ENCODE measurements around the gene SYNGR2.

Gene SYNGR2

DNA sequence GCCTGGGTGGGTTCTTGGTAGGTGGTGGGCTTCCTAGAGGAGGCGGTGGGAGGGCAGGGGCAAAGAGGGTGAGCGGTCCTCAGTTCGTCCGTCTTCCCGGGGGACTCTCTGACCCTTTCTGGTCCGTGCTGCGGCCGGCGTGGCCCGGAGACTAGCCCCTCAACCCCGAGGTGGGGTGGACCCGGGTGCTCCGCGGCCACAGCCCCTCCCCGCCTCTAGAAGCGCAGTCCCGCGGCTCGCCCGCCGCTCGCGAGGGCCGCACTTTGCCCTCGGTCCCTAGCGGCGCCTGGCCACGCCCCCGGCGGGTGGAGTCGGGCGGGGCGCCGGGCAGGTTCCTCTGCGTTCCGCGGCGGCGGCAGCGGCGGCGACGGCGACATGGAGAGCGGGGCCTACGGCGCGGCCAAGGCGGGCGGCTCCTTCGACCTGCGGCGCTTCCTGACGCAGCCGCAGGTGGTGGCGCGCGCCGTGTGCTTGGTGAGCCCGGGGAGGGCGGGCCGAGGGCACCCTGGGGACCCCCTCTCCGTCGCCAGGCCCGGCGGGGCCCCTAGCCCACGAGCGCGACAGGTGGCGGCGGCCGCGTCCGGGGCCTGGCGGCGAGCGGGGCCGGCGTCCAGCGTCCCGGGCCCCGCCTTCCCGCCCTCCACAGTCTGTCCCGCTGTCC lies at the start of gene SYNGR2:
Gene SYNGR2, plus strand, starts transcription at position 340 of the 661 bp plus-strand sequence. Its CDS starts 36 bp downstream, at position 376.
- FAIRE-seq: peak; percentile 92
- peak; percentile 79 for DNase-seq (ENCODE audit: extremely low spot score, insufficient read length, low read depth)

DNA sequence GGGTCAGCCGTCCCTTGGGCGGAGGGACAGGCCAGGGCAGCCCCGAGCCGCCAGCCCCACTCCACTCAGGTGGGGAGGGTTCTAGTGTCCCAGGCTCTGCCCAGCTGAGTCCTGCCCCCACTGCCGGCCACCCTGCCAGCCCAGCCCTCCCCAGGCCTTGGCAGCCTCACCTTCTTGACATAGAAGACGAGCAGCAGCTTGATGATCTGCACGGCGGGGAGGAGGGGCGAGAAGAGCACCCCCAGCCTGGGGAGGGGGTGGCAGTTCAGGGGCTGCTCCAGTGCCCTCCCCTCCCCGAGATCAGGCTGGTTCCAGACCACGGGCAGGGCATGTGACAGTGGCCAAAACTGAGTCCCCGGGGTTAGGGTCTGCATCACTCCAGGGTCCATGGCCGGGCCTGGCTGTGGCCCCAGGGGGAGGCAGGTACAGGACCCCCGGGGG lies 49.6 kb upstream of the SYNGR2 start:
- FAIRE-seq: no peak
- DNase-seq (ENCODE audit: extremely low spot score, insufficient read length, low read depth): no peak

- DNase-seq (ENCODE audit: extremely low spot score, insufficient read length, low read depth): no peak
- no peak for FAIRE-seq
Observed at GRCh38 chr17:78120537-78120936, 47.8 kb upstream of the SYNGR2 start.

GRCh38 chr17:78120971-78121800 lies 47.2 kb upstream of the SYNGR2 start:
- DNase-seq (ENCODE audit: extremely low spot score, insufficient read length, low read depth): no peak
- FAIRE-seq: peak; percentile 72

DNA sequence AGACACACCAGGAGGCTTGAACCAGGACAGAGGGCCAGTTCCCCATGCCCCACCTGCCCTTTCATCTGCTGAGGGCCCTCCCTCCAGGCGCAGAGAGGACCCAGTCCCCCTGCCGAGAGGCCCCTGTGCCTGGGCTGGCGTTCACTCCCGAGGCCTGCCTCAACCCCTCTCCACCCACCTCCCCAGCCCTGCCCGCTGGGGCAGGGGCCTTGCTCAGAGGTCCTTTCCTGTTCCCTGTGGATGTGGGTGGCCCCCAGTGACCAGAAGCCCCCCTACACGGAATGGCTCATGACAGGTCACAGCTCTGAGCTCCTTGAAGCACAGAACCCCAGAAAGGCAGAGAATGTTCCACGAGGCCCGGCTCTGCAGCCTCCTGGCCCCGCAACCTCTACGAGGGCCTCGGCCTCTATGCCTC lies 46.6 kb upstream of the SYNGR2 start:
- DNase-seq (ENCODE audit: extremely low spot score, insufficient read length, low read depth) (no peak), FAIRE-seq (no peak)

GRCh38 chr17:78122216-78122930 lies 46.0 kb upstream of the SYNGR2 start:
- FAIRE-seq (no peak), DNase-seq (ENCODE audit: extremely low spot score, insufficient read length, low read depth) (no peak)

DNA sequence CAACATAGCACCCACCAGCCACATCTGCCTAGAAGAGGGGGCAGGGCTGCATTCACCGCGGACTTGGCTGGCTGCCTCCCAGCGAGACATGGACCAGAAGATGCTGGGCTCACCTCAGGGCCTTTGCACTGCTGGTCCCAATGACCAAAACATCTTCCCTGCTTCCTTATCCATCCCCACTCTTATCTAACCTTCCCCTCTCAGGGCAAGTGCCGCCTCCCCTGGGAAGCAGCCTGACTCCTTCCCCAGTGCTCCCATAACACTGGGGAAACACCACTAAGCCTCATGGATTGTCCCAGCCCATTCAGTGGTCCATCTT lies 45.5 kb upstream of the SYNGR2 start:
- no peak for FAIRE-seq
- no peak for DNase-seq (ENCODE audit: extremely low spot score, insufficient read length, low read depth)

DNA sequence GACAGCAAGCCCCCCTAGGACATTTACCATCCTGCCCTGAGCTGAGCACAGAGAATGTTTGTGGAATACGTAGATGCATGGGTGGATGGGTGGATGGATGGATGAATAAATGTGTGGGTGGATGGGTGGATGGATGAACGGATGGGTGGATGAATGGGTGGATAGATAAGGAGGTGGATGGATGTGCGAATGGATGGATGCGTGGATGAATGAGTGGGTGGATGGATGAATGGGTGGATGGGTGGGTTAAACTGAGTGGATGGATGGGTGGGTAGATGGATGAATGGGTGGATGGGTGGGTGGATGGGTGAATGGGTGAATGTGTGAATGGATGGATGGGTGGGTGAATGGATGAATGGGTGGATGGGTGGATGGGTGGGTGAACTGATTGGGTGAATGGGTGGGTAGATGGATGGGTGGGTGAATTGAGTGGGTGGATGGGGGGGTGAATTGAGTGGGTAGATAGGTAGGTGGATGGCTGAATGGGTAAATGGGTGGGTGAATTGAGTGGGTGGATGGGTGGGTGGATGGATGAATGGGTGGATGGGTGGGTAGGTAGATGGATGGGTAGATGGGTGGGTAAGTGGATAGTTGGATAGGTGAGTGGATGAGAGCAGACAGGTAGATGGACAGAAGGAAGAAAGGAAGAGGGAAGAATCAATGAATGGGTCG lies 45.0 kb upstream of the SYNGR2 start:
- DNase-seq (ENCODE audit: extremely low spot score, insufficient read length, low read depth) (no peak), FAIRE-seq (no peak)

DNA sequence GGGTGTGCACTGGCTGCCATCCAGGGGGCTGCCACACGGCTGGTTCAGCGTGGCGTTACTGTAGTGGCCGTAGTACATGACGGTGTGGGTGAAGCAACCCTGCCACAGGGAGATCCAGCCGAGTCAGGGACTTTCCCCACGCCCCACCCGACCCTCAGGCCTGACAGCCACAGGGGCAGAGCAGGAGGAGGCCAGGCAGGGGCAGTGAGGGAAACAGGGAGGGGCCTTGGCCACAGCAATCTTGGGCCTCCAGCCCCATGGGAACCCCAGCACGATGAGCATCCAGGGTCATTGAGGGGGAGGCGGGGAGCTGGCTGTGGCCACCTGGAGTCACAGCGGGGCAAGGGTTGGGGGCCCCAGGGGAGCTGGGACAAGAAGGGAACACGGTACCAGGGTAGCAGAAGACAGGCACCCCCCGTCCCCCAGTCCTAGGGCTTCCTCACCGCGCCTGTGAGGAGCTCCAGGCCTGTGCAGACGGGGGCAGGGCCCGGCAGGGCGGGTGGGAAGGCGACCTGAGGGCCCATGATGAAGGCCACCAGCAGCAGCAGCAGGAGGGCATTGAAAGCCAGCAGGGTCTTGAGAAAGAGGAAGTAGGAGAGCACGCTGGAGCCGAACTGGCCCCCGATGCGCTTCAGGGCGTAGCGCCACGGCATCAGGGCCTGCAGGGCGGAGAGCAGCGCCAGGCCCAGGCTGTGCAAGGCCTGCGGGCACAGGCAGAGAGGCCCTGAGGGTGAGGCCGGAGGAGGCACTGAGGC lies 44.1 kb upstream of the SYNGR2 start:
- FAIRE-seq (peak; percentile 90), DNase-seq (ENCODE audit: extremely low spot score, insufficient read length, low read depth) (no peak)

DNA sequence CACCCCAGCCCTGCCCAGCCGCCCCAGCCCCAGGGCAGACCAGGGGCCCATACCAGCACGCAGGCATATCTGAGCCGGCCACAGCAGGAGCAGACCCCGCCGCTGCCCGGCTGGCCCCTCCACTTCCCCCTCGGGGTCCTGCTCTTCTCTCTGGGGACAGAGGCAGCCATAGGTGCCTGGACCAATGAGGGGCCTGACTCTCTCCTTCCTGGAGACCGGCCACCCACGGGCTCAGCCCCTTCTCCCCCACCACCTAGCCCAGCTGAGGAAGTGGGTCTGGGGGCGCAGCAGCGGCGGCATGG lies 43.6 kb upstream of the SYNGR2 start:
- DNase-seq (ENCODE audit: extremely low spot score, insufficient read length, low read depth) (no peak), FAIRE-seq (no peak)

DNA sequence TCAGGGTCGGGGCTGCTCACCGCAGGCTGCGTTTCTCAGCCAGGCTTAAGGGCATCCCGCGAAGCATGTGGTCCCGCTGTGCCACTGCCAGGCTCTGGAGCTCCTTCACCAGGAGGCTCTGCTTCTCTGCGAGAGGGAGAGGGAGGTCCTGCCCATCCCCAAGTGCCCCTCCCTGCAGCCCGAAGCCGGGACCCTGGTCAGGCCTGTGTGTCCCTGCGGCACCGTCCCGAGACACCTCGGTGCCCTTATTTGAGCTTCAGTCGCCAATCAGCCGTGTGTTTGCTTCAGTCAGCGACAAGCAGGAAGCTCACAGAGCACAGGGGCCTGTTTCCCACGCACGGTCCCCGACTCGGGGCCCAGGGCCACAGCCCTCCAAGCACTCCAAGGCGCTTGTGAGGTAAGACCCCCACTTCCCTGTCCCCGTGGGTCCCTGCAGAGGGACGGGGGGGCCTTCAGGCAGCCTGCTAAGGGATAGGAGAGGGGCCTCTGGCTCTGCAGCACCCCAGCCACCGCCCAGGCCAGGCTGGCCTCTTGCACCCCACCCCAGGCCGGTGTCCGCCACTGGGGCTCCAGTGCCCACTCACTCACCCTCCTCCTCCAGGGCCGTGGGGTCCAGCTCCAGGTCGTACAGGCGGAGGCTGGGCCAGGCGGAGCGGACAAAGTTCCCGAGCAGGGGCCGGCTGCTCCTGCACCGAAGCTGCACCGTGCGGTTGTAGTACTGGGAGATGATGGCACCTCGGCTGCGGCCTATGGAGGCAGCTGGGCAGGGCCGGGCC lies 43.1 kb upstream of the SYNGR2 start:
- DNase-seq (ENCODE audit: extremely low spot score, insufficient read length, low read depth): no peak
- peak; percentile 52 for FAIRE-seq

- DNase-seq (ENCODE audit: extremely low spot score, insufficient read length, low read depth) (no peak), FAIRE-seq (no peak)
Observed at GRCh38 chr17:78125976-78126894, 42.1 kb upstream of the SYNGR2 start.

GRCh38 chr17:78126895-78127238 lies 41.5 kb upstream of the SYNGR2 start:
- FAIRE-seq: no peak
- DNase-seq (ENCODE audit: extremely low spot score, insufficient read length, low read depth): no peak

GRCh38 chr17:78127239-78127887 lies 41.0 kb upstream of the SYNGR2 start:
- FAIRE-seq: peak; percentile 90

GRCh38 chr17:78127888-78128550 lies 40.4 kb upstream of the SYNGR2 start:
- FAIRE-seq (no peak), DNase-seq (ENCODE audit: extremely low spot score, insufficient read length, low read depth) (no peak)

More at GRCh38 chr17:78127239-78127887, 41.0 kb upstream of the SYNGR2 start:
- DNase-seq (ENCODE audit: extremely low spot score, insufficient read length, low read depth): no peak

- DNase-seq (ENCODE audit: extremely low spot score, insufficient read length, low read depth) (no peak), FAIRE-seq (peak; percentile 82)
Observed at GRCh38 chr17:78128551-78129350, 39.6 kb upstream of the SYNGR2 start, which contains the start of gene TMC6. Gene TMC6, minus strand, starts transcription at chr17:78128755. Its CDS starts 1,923 bp downstream, at chr17:78126832.

Measured in GM18507 (cell line).